IPS-20b (cell line): ENCODE results near the gene SLC2A4RG.

Experiments used
- H3K27ac ChIP-seq: one replicate; pipeline ENCODE4 v1.5.1; 2013; ENCODE audit warnings: low read length
- H3K27me3 ChIP-seq: 2 replicates; pipeline ENCODE4 v1.6.1; 2013; ENCODE audit warnings: mild to moderate bottlenecking, low read length, inconsistent platforms; ENCODE audit not compliant: insufficient read depth
- H3K36me3 ChIP-seq: 2 replicates; pipeline ENCODE4 v1.6.1; 2013; ENCODE audit warnings: low read depth, mild to moderate bottlenecking, inconsistent platforms, low read length, moderate library complexity; ENCODE audit not compliant: insufficient read depth
- H3K4me1 ChIP-seq: 2 replicates; pipeline ENCODE4 v1.6.1; 2013; ENCODE audit warnings: mild to moderate bottlenecking, control low read depth, inconsistent platforms, low read length, moderate library complexity; ENCODE audit not compliant: insufficient read depth
- H3K4me3 ChIP-seq: 2 replicates; pipeline ENCODE4 v1.5.1; 2013; ENCODE audit warnings: mild to moderate bottlenecking, low read length, inconsistent platforms
- H3K9ac ChIP-seq: 2 replicates; pipeline ENCODE4 v1.6.1; 2013; ENCODE audit warnings: low read depth, mild to moderate bottlenecking, inconsistent platforms, low read length, moderate library complexity
- H3K9me3 ChIP-seq: 2 replicates; pipeline ENCODE4 v1.6.1; 2013; ENCODE audit warnings: mild to moderate bottlenecking, low read depth, low read length, inconsistent platforms; ENCODE audit not compliant: insufficient read depth

SLC2A4RG gene

DNA sequence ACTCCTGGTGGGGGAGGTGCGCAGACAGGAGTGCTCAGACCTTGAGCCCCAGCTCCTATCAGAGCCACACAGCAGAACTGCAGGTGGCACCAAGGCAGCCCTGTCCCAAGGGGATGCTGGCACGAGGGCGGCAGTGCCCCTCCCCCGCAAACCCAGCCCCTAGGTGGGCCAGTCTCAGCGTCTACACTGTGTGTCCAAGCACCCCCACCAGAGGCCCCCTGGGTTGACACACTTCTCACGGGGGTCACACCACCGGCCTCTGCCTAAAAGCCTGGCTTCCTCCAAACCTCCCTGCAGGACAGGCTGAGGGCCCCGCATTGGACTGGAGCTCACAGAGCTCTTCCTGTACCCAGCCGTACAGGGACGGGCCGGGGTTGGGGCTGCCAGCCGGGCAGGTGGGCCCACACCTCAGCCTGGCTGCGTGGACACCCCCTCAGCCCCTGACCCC lies 8.1 kb downstream of the SLC2A4RG start:
- Histone ChIP-seq H3K4me3 (no peak overlapping the region), H3K36me3 (peaks cover 14% of the 10 kb centered on the region; the same call in 1 of the 2 replicates), H3K9ac (no peak overlapping the region), H3K27me3 (no peaks in the 10 kb centered on the region), H3K9me3 (no peaks in the 10 kb centered on the region), H3K4me1 (no peaks in the 10 kb centered on the region), H3K27ac (no peak overlapping the region)

DNA sequence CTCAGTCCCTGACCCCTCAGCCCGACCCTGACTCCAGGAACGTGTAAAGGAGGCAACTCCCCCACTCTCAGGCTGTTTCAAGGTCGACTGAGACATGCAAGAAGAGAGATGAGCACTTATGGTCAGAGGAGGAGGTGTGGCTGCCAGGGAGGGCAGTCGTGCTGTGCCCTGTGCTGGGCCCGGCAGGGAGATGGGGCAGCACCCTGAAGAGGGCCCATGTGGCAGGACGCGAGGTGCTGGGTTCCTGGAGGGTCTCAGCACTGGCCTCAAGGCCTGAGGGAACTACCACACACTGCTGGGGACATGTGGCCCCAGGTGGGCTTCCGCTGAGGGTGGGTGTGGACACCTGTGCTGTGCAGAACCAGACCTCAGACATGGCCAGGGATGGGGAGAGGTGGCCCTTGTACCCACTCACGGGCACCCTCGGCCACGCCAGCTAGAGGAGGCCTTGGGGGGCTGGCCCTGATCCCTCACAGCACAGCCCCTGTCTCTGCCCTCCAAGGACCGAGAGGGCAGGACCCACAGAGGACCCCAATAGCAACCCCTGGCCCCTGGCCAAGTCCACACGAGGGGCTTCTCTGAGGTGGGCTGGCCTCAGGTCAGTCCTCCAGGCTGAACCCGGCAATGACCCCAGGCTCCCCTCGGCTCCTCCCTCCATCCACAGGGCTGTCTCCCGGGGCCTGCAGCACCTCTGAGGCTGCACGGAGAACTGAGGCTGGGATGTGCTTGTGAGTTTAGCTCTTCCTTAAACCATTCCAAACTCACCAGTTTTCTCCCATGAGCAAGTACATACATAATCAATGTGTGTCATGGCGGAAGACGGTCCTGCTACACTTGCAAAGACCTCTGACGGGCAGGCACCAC lies 8.7 kb downstream of the SLC2A4RG start:
- H3K27me3 ChIP-seq = no peaks in the 10 kb centered on the region
- peaks cover 11% of the 10 kb centered on the region; the same call in 1 of the 2 replicates for H3K36me3 ChIP-seq
- H3K4me1 ChIP-seq = no peaks in the 10 kb centered on the region
- H3K27ac ChIP-seq = no peak overlapping the region
- no peak overlapping the region for H3K4me3 ChIP-seq
- H3K9ac ChIP-seq = no peak overlapping the region
- H3K9me3 ChIP-seq = no peaks in the 10 kb centered on the region

DNA sequence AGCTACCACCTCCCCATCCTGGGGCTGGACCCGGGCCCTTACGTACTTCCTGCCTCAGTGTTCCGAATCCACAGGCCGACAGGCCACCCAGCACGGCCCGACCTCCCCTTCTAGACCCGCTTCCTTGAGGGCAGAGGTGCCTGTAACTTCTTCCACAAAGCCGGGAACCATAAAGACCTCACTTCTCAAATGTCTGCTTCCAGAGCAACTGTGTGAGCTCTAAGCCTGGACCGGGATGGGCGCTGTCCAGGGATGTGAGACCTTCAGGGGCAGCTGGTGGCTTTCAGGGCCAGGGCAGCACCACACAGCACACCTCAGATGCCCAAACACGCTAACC lies 9.3 kb downstream of the SLC2A4RG start:
- no peak overlapping the region for H3K4me3 ChIP-seq
- no peak overlapping the region for H3K9ac ChIP-seq
- H3K36me3 ChIP-seq = peaks cover 5% of the 10 kb centered on the region; the same call in 1 of the 2 replicates
- no peaks in the 10 kb centered on the region for H3K4me1 ChIP-seq
- H3K27ac ChIP-seq = no peak overlapping the region
- H3K9me3 ChIP-seq = no peaks in the 10 kb centered on the region
- no peaks in the 10 kb centered on the region for H3K27me3 ChIP-seq

DNA sequence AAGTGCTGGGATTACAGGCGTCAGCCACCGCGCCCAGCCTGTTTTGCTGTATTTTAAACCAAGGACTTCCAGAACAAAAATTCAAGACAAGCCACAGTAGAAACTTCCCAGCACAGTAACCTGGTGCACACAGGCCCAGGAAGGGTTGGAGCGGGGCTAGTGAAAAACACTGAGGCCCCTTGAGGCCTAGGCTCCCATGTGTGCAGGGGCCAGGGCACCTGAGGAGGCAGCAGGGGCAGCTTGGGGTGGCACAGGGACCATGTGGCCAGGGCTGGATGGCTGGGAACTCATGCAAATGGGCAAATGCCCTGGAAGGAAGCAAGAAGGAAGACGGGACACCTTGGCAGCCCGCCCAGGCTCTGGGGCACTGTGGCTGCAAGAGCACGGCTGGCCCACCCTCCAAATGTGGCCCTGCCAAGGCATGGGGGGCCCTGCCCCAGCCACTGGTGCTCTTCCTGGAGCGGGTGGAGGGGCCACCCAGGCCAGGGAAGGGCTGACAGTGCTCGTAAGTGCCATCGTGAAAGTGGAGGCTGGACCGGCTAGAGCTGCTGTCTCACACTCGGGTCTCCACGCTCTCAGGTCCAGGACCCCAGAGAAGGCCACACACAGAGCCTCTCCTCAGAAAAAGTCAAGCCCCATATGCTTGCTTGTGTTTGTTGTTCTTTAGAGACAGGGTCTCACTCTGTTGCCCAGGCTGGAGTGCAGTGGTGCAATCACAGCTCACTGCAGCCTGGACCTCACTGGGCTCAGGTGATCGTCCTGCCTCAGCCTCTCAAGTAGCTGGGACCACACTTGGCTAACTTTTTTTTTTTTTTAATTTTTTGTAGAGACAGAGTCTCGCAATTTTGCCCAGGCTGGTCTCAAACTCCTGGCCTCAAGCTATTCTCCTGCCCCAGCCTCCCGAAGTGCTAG lies 10.3 kb downstream of the SLC2A4RG start:
- H3K4me1 ChIP-seq = no peaks in the 10 kb centered on the region
- no peak overlapping the region for H3K4me3 ChIP-seq
- no peaks in the 10 kb centered on the region for H3K36me3 ChIP-seq
- H3K27me3 ChIP-seq = no peaks in the 10 kb centered on the region
- no peaks in the 10 kb centered on the region for H3K9me3 ChIP-seq
- no peak overlapping the region for H3K27ac ChIP-seq
- no peak overlapping the region for H3K9ac ChIP-seq

DNA sequence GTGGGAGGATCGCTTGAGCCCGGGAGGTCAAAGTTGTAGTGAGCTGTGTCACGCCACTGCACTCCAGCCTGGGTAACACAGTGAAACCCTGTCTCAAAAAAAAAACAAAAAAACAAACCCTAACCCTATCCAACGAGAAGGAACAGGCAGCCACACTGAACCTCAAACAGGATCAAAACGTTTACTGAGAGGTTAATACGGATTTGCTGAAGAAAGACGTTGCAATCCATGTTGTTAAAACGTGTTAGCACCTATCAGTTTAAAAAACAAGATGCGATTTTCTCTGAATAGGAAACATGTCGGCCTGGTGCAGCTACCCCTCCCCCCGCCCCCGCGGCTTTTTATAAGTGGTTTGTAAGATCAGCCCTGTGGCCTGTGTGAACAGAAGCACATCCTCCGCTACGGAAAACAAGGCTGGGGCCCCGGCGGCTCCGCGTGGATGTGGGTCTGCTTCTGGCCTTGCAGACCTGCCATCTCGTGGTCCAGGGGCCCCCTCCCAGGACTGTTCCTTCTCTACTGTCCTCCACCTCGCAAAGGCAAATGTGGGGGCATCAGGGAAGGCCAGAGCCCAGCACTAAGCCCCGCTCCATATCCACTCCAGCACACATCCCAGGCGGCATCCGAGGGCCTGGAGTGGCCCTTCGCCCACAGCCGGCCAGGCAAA lies 11.4 kb downstream of the SLC2A4RG start:
- Histone ChIP-seq H3K9ac (no peak overlapping the region), H3K9me3 (no peaks in the 10 kb centered on the region), H3K4me1 (no peaks in the 10 kb centered on the region), H3K27me3 (no peaks in the 10 kb centered on the region), H3K36me3 (no peaks in the 10 kb centered on the region), H3K27ac (no peak overlapping the region), H3K4me3 (no peak overlapping the region)

DNA sequence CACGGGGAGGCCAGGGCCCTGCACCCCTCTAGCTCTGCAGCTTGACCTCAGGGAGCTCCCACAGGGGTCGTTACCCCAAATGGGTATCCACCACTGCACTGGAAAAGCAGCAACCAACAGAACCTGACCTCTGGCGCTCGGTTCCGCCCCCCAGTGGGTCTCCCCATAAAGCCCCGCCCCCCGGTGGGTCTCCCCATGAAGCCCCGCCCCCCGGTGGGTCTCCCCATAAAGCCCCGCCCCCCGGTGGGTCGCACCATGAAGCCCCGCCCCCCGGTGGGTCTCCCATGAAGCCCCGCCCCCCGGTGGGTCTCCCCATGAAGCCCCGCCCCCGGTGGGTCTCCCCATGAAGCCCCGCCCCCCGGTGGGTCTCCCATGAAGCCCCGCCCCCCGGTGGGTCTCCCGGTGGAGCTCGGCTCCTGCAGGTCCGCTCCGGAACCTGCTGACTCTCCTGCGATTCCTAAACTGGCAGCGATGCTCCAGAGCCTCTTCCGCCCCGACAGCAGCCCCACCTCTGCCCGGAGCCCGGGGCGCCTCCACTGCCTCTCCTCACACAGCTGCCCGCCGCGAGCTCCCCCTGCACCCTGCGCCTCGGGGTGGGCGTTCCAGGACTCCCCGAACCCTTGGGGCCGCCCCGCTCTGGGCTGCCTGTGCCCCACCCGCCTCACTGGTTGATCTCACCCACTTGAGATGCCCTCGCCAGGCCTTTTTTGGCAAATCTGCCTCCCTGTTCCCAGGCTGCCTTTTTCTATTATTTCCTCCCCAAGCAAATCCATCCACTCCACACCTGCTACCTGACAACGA lies 12.1 kb downstream of the SLC2A4RG start:
- Histone ChIP-seq H3K4me3 (no peak overlapping the region), H3K36me3 (no peaks in the 10 kb centered on the region), H3K27ac (no peak overlapping the region), H3K9ac (no peak overlapping the region), H3K9me3 (no peaks in the 10 kb centered on the region), H3K4me1 (no peaks in the 10 kb centered on the region), H3K27me3 (no peaks in the 10 kb centered on the region)

DNA sequence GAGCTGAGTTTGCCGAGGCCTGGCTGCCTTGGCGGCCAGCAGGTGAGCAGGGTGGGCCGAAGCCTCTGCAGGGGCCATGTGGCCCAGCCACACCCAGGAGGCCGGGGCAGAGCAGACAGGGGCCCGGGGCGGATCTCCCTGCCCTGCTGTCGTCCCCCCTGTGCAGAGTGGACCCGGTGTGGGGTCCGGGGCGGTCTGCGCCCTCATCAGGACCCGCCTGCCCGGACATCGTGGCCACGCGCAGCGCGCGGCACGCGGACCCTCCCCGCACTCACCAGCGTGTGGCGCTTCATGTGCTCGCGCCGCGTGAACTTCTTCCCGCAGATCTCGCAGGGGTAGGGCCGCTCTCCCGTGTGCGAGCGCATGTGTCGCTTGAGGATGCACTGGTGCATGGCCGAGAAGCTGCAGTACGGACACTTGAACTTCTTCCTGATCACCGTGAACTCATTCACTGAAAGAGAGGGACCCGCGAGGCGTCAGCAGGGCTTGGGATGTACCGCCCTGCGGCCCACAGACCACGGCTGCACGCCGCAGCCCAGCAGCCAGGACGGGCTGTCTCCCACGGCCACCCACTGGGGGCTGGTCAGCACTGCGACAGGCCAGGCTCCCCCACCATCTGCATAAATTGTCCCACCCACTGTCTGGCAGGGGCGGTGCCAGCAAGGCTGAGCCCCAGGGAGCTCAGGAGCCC lies 13.0 kb downstream of the SLC2A4RG start:
- H3K4me3 ChIP-seq = no peak overlapping the region
- H3K27me3 ChIP-seq = no peaks in the 10 kb centered on the region
- H3K27ac ChIP-seq = no peak overlapping the region
- H3K36me3 ChIP-seq = no peaks in the 10 kb centered on the region
- H3K4me1 ChIP-seq = no peaks in the 10 kb centered on the region
- H3K9ac ChIP-seq = no peak overlapping the region
- H3K9me3 ChIP-seq = no peaks in the 10 kb centered on the region

DNA sequence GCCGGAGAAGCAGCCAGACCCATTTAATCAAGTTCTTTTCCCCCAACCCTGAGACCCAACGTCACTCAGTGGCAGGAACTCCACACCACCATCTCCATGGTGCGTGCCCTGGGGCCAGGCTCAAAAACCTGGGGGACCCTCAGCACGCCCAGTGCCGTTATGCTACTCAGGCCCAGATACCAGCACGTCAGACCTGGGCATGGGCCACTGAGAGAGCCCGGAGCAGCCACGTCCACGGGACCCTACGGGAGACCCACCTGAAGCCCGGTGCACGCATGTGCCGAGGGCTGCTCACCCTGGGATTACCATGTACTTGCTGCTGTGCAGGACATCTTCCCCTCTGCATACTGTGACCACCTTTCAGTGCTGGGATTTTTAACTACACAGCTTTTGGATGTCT lies 13.8 kb downstream of the SLC2A4RG start:
- no peaks in the 10 kb centered on the region for H3K36me3 ChIP-seq
- no peak overlapping the region for H3K27ac ChIP-seq
- no peaks in the 10 kb centered on the region for H3K27me3 ChIP-seq
- H3K9me3 ChIP-seq = no peaks in the 10 kb centered on the region
- no peak overlapping the region for H3K9ac ChIP-seq
- no peaks in the 10 kb centered on the region for H3K4me1 ChIP-seq
- no peak overlapping the region for H3K4me3 ChIP-seq

DNA sequence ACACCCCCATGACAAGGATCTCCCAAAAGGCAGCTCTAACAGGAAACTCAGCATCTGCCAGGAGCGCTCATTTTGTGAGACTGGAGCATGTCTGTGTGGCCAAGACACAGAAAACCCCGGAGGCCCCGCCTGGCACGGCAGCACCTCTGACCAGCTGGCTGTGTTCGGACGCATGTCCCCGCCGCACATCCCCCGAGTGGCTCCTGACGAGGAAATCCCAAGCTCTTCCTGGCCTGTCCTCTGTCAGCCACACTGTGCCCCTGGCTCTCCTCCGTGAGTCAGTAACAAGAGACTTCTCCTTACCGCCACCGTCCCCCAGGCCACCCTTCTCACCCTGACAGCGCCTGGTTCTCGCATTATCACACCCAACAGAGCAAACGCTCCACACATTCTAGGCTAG lies 14.4 kb downstream of the SLC2A4RG start:
- no peaks in the 10 kb centered on the region for H3K27me3 ChIP-seq
- no peak overlapping the region for H3K9ac ChIP-seq
- no peaks in the 10 kb centered on the region for H3K9me3 ChIP-seq
- no peak overlapping the region for H3K27ac ChIP-seq
- no peak overlapping the region for H3K4me3 ChIP-seq
- no peaks in the 10 kb centered on the region for H3K4me1 ChIP-seq
- no peaks in the 10 kb centered on the region for H3K36me3 ChIP-seq

DNA sequence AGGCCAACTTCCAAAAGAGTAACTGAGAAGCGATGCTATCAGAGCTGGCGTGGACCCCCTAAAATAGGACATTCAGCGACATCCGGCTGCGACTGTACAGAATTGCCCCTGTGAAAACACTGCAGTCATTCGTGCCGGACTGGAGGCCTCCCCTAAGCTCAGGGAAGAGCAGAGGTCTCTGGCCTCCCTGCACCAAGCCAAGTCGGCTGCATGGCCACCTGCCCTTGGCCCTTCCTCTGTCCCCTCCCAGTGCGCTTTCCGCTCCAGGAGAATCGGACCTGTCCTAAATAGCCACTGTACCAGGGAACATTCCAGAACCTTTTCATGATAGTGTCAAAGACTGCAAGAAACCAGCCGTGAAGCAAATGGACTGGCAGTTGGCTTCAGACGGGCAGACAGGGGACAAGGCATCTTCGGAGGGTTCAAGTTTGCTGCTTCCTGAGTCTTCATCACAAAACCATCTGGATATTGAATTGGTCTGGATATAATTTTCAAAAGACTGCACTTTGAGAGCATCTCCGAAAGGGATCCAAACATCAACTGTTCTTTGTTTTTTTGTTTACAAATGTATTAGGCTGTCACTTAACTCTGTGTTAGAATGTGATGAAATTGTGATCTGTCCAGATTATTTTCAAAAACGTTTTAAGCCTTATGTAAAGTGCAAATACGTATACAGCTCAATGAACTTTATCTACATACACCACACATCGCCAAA lies 16.5 kb downstream of the SLC2A4RG start:
- H3K27me3 ChIP-seq = no peaks in the 10 kb centered on the region

More for the DNA sequence above, 16.5 kb downstream of the SLC2A4RG start:
- Histone ChIP-seq H3K4me3 (no peak overlapping the region), H3K9me3 (no peaks in the 10 kb centered on the region), H3K4me1 (no peaks in the 10 kb centered on the region), H3K27ac (no peak overlapping the region), H3K36me3 (no peaks in the 10 kb centered on the region), H3K9ac (no peak overlapping the region)
